ENCODE measurements around the gene CNOT2. TPM values are rescaled to one million over a fixed set of nuclear protein-coding genes. Genes with fewer than 3 reads are reported as not detected.

CNOT2 gene
- total and polyA plus RNA-seq, 4 donors, result 17.5 to 93.4 (median 49.0) TPM

GRCh38 chr12:70258605-70259403 is 15.6 kb downstream of the CNOT2 start:
- Histone ChIP-seq H3K4me3 (ENCODE audit: low read depth in 1 of 3, low read length in 3 of 3) (no peak overlapping the region), H3K9ac (ENCODE audit: low read depth in 1 of 2, low read length in 2 of 2) (no peak overlapping the region), H3K27ac (ENCODE audit: low read depth in 1 of 2, low read length in 2 of 2) (no peak overlapping the region), H3K27me3 (ENCODE audit: control insufficient read depth in 4 of 4, insufficient read depth in 4 of 4, low read length in 3 of 4) (no peaks in the 10 kb centered on the region), H3K36me3 (ENCODE audit: control insufficient read depth in 4 of 4, insufficient read depth in 3 of 4, low read depth in 1 of 4, low read length in 3 of 4) (no peaks in the 10 kb centered on the region), H3K4me1 (ENCODE audit: control insufficient read depth in 4 of 4, insufficient read depth in 4 of 4, low read length in 3 of 4) (peaks cover 5 to 9% (median 9%) of the 10 kb centered on the region in 4 donors), H3K9me3 (ENCODE audit: control insufficient read depth in 4 of 4, low read length in 3 of 4) (no peaks in the 10 kb centered on the region)
- no peak for DNase-seq (ENCODE audit: low spot score)
- 75% methylated on average over 5 of the region's 5 CpGs for WGBS
- TF ChIP-seq SP1 (IDR thresholded peaks at IDR 0.05), result no peak
- no peak for TF ChIP-seq MAX (IDR thresholded peaks at IDR 0.05)
- TF ChIP-seq CTCF (IDR thresholded peaks at IDR 0.05; ENCODE audit: low read depth, low read length, missing input control), result no peak
- no peak for TF ChIP-seq RXRA (IDR thresholded peaks at IDR 0.05)
- no peak for TF ChIP-seq FOXA2 (IDR thresholded peaks at IDR 0.05)
- TF ChIP-seq ATF3 (IDR thresholded peaks at IDR 0.05), result no peak
- no peak for TF ChIP-seq JUND (IDR thresholded peaks at IDR 0.05)
- TF ChIP-seq NR2F2 (IDR thresholded peaks at IDR 0.05), result no peak
- TF ChIP-seq RAD21 (IDR thresholded peaks at IDR 0.05), result no peak
- no peak for TF ChIP-seq GABPA (IDR thresholded peaks at IDR 0.05 in 1 of 2, conservative IDR thresholded peaks at IDR 0.05 in 1 of 2)
- TF ChIP-seq FOXA1 (IDR thresholded peaks at IDR 0.05), result no peak
- TF ChIP-seq HNF4G (IDR thresholded peaks at IDR 0.05), result no peak
- no peak for TF ChIP-seq ZBTB33 (IDR thresholded peaks at IDR 0.05)

DNA sequence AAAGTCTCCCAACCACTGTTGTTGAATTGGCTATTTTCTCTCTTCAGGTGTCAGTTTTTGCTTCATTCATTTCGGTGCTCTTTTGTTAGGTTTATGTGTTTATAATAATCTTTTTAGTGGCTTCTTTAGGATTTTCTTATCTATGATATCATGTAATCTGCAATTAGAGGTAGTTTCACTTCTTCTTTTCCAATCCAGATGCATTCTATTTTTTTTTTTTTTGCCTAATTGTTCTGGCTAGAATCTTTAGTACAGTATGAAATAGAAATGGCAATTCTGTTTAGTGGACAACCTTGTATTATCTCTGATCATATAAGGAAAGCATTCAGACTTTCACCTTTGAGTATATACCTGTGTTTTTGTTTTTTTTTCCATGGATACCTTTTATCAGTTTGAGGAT is 17.4 kb downstream of the CNOT2 start:
- Histone ChIP-seq H3K4me3 (ENCODE audit: low read depth in 1 of 3, low read length in 3 of 3) (no peak overlapping the region), H3K4me1 (ENCODE audit: control insufficient read depth in 4 of 4, insufficient read depth in 4 of 4, low read length in 3 of 4) (peaks cover 5 to 9% (median 7%) of the 10 kb centered on the region in 4 donors), H3K27me3 (ENCODE audit: control insufficient read depth in 4 of 4, insufficient read depth in 4 of 4, low read length in 3 of 4) (no peaks in the 10 kb centered on the region), H3K9ac (ENCODE audit: low read depth in 1 of 2, low read length in 2 of 2) (no peak overlapping the region), H3K9me3 (ENCODE audit: control insufficient read depth in 4 of 4, low read length in 3 of 4) (no peaks in the 10 kb centered on the region), H3K36me3 (ENCODE audit: control insufficient read depth in 4 of 4, insufficient read depth in 3 of 4, low read depth in 1 of 4, low read length in 3 of 4) (no peaks in the 10 kb centered on the region), H3K27ac (ENCODE audit: low read depth in 1 of 2, low read length in 2 of 2) (no peak overlapping the region)
- WGBS, result 83% methylated on average over 1 of the region's 1 CpG
- no peak for DNase-seq (ENCODE audit: low spot score)
- TF ChIP-seq HNF4A (conservative IDR thresholded peaks at IDR 0.05), result no peak
- no peak for TF ChIP-seq YY1 (IDR thresholded peaks at IDR 0.05)
- TF ChIP-seq FOXA2 (IDR thresholded peaks at IDR 0.05), result no peak
- TF ChIP-seq FOXA1 (IDR thresholded peaks at IDR 0.05), result no peak
- no peak for TF ChIP-seq ATF3 (IDR thresholded peaks at IDR 0.05)
- TF ChIP-seq RAD21 (IDR thresholded peaks at IDR 0.05), result no peak
- TF ChIP-seq GABPA (IDR thresholded peaks at IDR 0.05 in 1 of 2, conservative IDR thresholded peaks at IDR 0.05 in 1 of 2), result no peak
- no peak for TF ChIP-seq REST (IDR thresholded peaks at IDR 0.05)
- no peak for TF ChIP-seq ZBTB33 (IDR thresholded peaks at IDR 0.05)
- no peak for TF ChIP-seq RXRA (IDR thresholded peaks at IDR 0.05)
- TF ChIP-seq MAX (IDR thresholded peaks at IDR 0.05), result no peak
- no peak for TF ChIP-seq NR2F2 (IDR thresholded peaks at IDR 0.05)
- no peak for TF ChIP-seq HNF4G (IDR thresholded peaks at IDR 0.05)
- no peak for TF ChIP-seq JUND (IDR thresholded peaks at IDR 0.05)
- TF ChIP-seq SP1 (IDR thresholded peaks at IDR 0.05), result no peak
- TF ChIP-seq EGR1 (IDR thresholded peaks at IDR 0.05; ENCODE audit: low read depth in 2 of 2), result no peak
- TF ChIP-seq TAF1 (conservative IDR thresholded peaks at IDR 0.05), result no peak

Data from liver (tissue), 9 donors.